Ovary (tissue), 9 donors: ENCODE measurements around the gene MIX23. TPM values are rescaled to one million over a fixed set of nuclear protein-coding genes. Genes with fewer than 3 reads are reported as not detected.

ENCODE experiments used
- DNase-seq, 5 donors: peaks; one replicate each; pipeline ENCODE4 v3.0.0-alpha.2; 2019 to 2020
- H3K27ac ChIP-seq, 2 donors: fragments of 200-600 bp; one replicate each; pipeline versions ENCODE4 v1.5.1 to v1.8.0; 2019 to 2022
- H3K27me3 ChIP-seq: fragments of 200-600 bp; one replicate; pipeline ENCODE4 v1.8.0; 2022
- H3K36me3 ChIP-seq: fragments of 200-600 bp; sonication (generic); one replicate; pipeline ENCODE4 v1.5.1; 2019
- H3K4me1 ChIP-seq: one replicate; pipeline ENCODE4 v1.8.1; 2013; ENCODE audit warnings: mild to moderate bottlenecking, moderate library complexity; ENCODE audit not compliant: insufficient read depth
- H3K4me3 ChIP-seq: fragments of 200-600 bp; sonication (generic); one replicate; pipeline ENCODE4 v1.5.1; 2017
- H3K9me3 ChIP-seq, 2 donors: fragments of 200-600 bp in 1 of 2; sonication (generic) in 1 of 2; one replicate each; pipeline versions ENCODE4 v1.5.1 to v1.8.1; 2013 to 2019; ENCODE audit warnings: mild to moderate bottlenecking in 1 of 2, moderate library complexity in 1 of 2
- EP300 ChIP-seq: sonication (generic); formaldehyde crosslinking; IDR thresholded peaks from one replicate; pipeline ENCODE4 v1.6.1; 2017; ENCODE audit warnings: antibody characterized with exemption
- POLR2A ChIP-seq: fragments of 450-650 bp; IDR thresholded peaks from one replicate; pipeline ENCODE4 v1.6.1; 2017; ENCODE audit warnings: antibody characterized with exemption, mild to moderate bottlenecking, moderate library complexity
- WGBS, 3 donors: extraction: QIAGEN DNeasy Blood & Tissue Kit in 1 of 3; methylation state at CpG; one replicate each; pipeline versions ENCODE4 v1.1.5 to v1.1.7; 2013 to 2017; 5-methylcytosine and 5-hydroxymethylcytosine counted together
- intact Hi-C, 4 donors: fragments of 100-400 bp; cut with DNase I; formaldehyde crosslinking; loops; one replicate each; pipeline versions ENCODE4 v1.11.0 to v1.15.1; 2022 to 2023
- polyA plus RNA-seq, 2 donors: library from polyadenylated mRNA; stranded (reverse); fragments of 200-250 nt in 1 of 2; fragments of 350-450 nt in 1 of 2; fragmentation: Illumina TruSeq in 1 of 2; extraction: RNeasy Lipid Tissue Mini Kit (QIAGEN cat#74804) in 1 of 2; gene quantifications; one replicate each; pipeline ENCODE4 v1.2.3, GENCODE V29; 2013 to 2014
- total RNA-seq, 7 donors: library from RNA; depleted of rRNA in 2 of 7; stranded (reverse); fragments of >200 nt in 2 of 7; fragmentation: NEBNext Ultra II Directional in 3 of 7; extraction: Animal tissue kit (Norgen Biotek cat#: 25700) in 3 of 7; gene quantifications; one replicate each; pipeline versions ENCODE4 v1.1.0 to v1.2.4, GENCODE V29; 2016 to 2023
- TF ChIP-seq, protein P1 (sequence below), 3 donors: fragments of 450-650 bp in 2 of 3; fragments of 200-600 bp in 1 of 3; IDR thresholded peaks; one replicate each; pipeline versions ENCODE4 v1.5.1 to v1.8.0; 2016 to 2022; ENCODE audit warnings: antibody characterized with exemption in 3 of 3, mild to moderate bottlenecking in 1 of 3
- donor health status: DM: no; HTN: no; CAD: no; lungs with moderate emphysema.
- donor health status: DM: no; HTN: no; CAD: no.
- donor health status: Bipolar disorder and iron deficiency.
- donor health status: DM: yes; HTN: yes; CAD: no.
- donor health status: DM: no; HTN: no; CAD: no.
- donor health status: DM: yes; HTN: yes; CAD: no.

Gene MIX23
- total and polyA plus RNA-seq, 9 donors: 8.0 to 30.7 (median 16.7) TPM

DNA sequence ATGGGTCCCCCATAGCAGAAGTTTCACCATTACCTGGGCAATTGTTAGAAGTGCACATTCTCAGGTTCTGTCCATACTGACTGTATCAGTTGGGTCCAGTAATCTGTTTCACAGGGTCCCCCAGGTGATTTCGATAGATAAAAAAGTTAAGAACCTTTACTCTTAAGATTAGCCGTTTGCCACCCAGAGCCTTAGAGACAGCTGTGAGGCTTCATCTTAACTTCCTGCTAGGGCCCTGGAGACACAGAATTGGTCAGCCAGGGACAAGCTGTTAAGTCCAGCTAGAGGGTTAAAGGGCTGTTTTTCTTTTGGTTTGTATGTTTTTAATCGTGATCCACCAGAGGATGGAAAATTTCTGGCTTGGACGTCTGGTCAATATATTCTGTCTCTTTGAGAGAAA, 7.6 kb upstream of the MIX23 start:
- WGBS, 3 donors: 7 to 12% (median 10%) methylated on average over 4 of the region's 4 CpGs
- no peaks in the 10 kb centered on the region for H3K9me3 ChIP-seq
- peak overlapping the region in 1 of 2 donors; percentile 0 for H3K27ac ChIP-seq
- TF ChIP-seq, protein P1, sequence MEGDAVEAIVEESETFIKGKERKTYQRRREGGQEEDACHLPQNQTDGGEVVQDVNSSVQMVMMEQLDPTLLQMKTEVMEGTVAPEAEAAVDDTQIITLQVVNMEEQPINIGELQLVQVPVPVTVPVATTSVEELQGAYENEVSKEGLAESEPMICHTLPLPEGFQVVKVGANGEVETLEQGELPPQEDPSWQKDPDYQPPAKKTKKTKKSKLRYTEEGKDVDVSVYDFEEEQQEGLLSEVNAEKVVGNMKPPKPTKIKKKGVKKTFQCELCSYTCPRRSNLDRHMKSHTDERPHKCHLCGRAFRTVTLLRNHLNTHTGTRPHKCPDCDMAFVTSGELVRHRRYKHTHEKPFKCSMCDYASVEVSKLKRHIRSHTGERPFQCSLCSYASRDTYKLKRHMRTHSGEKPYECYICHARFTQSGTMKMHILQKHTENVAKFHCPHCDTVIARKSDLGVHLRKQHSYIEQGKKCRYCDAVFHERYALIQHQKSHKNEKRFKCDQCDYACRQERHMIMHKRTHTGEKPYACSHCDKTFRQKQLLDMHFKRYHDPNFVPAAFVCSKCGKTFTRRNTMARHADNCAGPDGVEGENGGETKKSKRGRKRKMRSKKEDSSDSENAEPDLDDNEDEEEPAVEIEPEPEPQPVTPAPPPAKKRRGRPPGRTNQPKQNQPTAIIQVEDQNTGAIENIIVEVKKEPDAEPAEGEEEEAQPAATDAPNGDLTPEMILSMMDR (IDR thresholded peaks at IDR 0.05): no peak
- no peak for TF ChIP-seq EP300
- TF ChIP-seq POLR2A: no peak
- H3K27me3 ChIP-seq: no peaks in the 10 kb centered on the region
- no peak overlapping the region for H3K4me3 ChIP-seq
- intact Hi-C loops: loop anchor here in 2 of 4 donors (5.0 to 10.0 kb wide), 2 partner anchors 287 to 294 kb away; partner anchors contain the start of gene PARP14 (in 1 of the 2)
- H3K4me1 ChIP-seq: peaks cover 4% of the 10 kb centered on the region
- H3K36me3 ChIP-seq: no peaks in the 10 kb centered on the region
- DNase-seq: no peak

DNA sequence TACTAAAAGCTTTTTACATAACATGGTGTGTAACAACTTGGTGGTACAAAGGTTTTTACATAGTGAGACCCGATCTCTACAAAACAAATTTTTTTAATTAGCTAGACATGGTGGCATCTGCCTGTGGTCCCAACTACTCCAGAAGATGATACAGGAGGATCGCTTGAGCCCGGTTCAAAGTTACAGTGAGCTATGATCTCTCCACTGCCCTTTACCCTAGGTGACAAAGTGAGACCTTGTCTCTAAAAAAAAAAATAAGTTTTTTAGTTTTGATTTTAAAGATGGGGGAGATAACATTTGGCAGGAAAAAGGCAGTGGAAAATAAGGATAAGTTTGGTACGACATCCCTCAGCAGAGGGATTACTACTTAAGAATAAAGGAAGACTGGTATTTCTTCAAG, 6.9 kb upstream of the MIX23 start:
- H3K36me3 ChIP-seq: no peaks in the 10 kb centered on the region
- no peak overlapping the region for H3K4me3 ChIP-seq
- no peak for DNase-seq
- peaks cover 4% of the 10 kb centered on the region for H3K4me1 ChIP-seq
- no peak overlapping the region for H3K27ac ChIP-seq
- 85 to 88% (median 86%) methylated on average over 4 of the region's 4 CpGs for WGBS, 3 donors
- H3K27me3 ChIP-seq: no peaks in the 10 kb centered on the region
- intact Hi-C loops: loop anchor here in 2 of 4 donors (5.0 to 10.0 kb wide), 4 partner anchors 287 to 845 kb away; partner anchors contain the start of genes HSPBAP1 (in 1 of the 2), PARP14 (in 1 of the 2), POLQ (in 1 of the 2) and SLC49A4 (in 1 of the 2)
- no peaks in the 10 kb centered on the region for H3K9me3 ChIP-seq
- TF ChIP-seq EP300: no peak
- no peak for TF ChIP-seq POLR2A
- TF ChIP-seq, protein P1 (IDR thresholded peaks at IDR 0.05): no peak

DNA sequence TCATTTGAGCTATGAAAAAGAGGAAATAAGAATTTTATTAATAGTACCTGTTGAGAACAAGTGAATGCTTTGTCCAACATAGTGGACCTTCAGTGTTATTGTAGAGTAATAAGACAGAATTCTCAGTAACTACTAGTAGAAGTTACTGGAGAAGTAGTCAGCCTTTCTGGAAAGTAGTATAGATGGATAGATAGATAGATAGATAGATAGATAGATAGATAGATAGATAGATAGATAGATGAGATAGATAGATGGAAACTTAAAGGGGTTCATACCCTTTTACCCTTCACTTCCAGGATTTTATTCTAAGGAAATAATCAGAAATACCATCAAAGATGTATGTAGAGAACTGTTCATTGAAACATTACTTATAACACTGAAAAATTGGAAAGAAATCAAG, 6.2 kb upstream of the MIX23 start:
- Histone ChIP-seq H3K27me3 (no peaks in the 10 kb centered on the region), H3K4me1 (peaks cover 4% of the 10 kb centered on the region), H3K9me3 (no peaks in the 10 kb centered on the region), H3K27ac (no peak overlapping the region), H3K36me3 (no peaks in the 10 kb centered on the region), H3K4me3 (no peak overlapping the region)
- no peak for TF ChIP-seq EP300
- no peak for TF ChIP-seq POLR2A
- TF ChIP-seq, protein P1 (IDR thresholded peaks at IDR 0.05): no peak
- intact Hi-C loops: loop anchor here in 1 of 4 donors (10.0 kb wide), 2 partner anchors 406 to 844 kb away; partner anchors contain the start of genes HSPBAP1, POLQ and SLC49A4
- DNase-seq: no peak

DNA sequence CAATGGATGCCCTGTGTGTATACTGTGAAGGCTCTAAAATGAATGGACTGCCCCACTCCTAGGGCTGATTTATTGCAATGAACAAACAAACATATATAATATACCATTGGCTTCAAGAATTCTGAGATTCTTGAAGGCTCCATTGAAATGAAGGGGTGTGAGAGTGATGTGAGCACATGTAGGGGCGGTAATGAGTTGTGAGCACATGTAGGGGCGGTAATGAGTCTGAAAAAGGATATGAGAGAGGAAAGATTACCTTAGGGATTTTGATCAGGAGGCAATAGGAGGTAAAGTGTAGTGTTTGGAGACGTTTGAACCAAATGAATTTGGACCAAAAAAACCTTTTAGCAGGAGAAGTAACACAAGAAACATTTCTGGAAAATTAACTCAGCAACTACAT, 4.7 kb upstream of the MIX23 start:
- WGBS, 3 donors: 82 to 86% (median 86%) methylated on average over 3 of the region's 3 CpGs
- intact Hi-C loops: loop anchor here in 1 of 4 donors (10.0 kb wide), 2 partner anchors 407 to 843 kb away; partner anchors contain the start of genes HSPBAP1, POLQ and SLC49A4
- H3K36me3 ChIP-seq: no peaks in the 10 kb centered on the region
- H3K27me3 ChIP-seq: no peaks in the 10 kb centered on the region
- peaks cover 4% of the 10 kb centered on the region for H3K4me1 ChIP-seq
- no peaks in the 10 kb centered on the region for H3K9me3 ChIP-seq
- no peak overlapping the region for H3K27ac ChIP-seq
- DNase-seq: no peak
- no peak for TF ChIP-seq EP300
- TF ChIP-seq, protein P1 (IDR thresholded peaks at IDR 0.05): no peak
- no peak for TF ChIP-seq POLR2A
- no peak overlapping the region for H3K4me3 ChIP-seq
